Spinal cord (tissue), 10 donors: ENCODE measurements around the gene AGR3. TPM values are rescaled to one million over a fixed set of nuclear protein-coding genes. Genes with fewer than 3 reads are reported as not detected.
A peak's percentile ranks its signal among the peaks of the same experiment; 100 is the strongest.
"Not testable (repeated sequence)": the region's sequence is repeated elsewhere in the genome, so short reads cannot be mapped to it uniquely, and the experiment has no call there.

Source experiments
- DNase-seq, 6 donors: peaks; one replicate each; pipeline versions ENCODE4 v3.0.0 to v3.0.0-alpha.2; 2013 to 2015; ENCODE audit warnings: low spot score in 6 of 6, low read depth in 4 of 6
- H3K27ac ChIP-seq: one replicate; pipeline ENCODE4 v1.5.1; 2013; ENCODE audit warnings: low read depth, low read length, control low read depth
- H3K27me3 ChIP-seq: one replicate; pipeline ENCODE4 v1.6.1; 2013; ENCODE audit warnings: low read length; ENCODE audit not compliant: control insufficient read depth, insufficient read depth
- H3K36me3 ChIP-seq: one replicate; pipeline ENCODE4 v1.6.1; 2013; ENCODE audit warnings: low read length; ENCODE audit not compliant: control insufficient read depth, insufficient read depth
- H3K4me1 ChIP-seq: one replicate; pipeline ENCODE4 v1.6.1; 2013; ENCODE audit warnings: low read length; ENCODE audit not compliant: control insufficient read depth, insufficient read depth
- H3K4me3 ChIP-seq: one replicate; pipeline ENCODE4 v1.5.1; 2013; ENCODE audit warnings: low read depth, low read length, control low read depth
- H3K9me3 ChIP-seq: one replicate; pipeline ENCODE4 v1.6.1; 2013; ENCODE audit warnings: low read length; ENCODE audit not compliant: control insufficient read depth, insufficient read depth
- WGBS: methylation state at CpG from one replicate; pipeline ENCODE4 v1.1.5; 2013; ENCODE audit warnings: missing lambda C conversion rate; ENCODE audit not compliant: insufficient coverage; 5-methylcytosine and 5-hydroxymethylcytosine counted together
- polyA plus RNA-seq, 2 donors: library from polyadenylated mRNA; unstranded; fragments of 120-200 nt; gene quantifications; one replicate each; pipeline ENCODE4 v1.2.1, GENCODE V29; 2013; ENCODE audit not compliant: insufficient read length in 2 of 2
- total RNA-seq, 2 donors: library from RNA; depleted of rRNA in 1 of 2; stranded (reverse); fragments of 120-200 nt in 1 of 2; fragments of >200 nt in 1 of 2; gene quantifications; one replicate each; pipeline versions ENCODE4 v1.2.3 to v1.2.4, GENCODE V29; 2013 to 2014
- donor health status: healthy.

Gene AGR3
- total and polyA plus RNA-seq, 4 donors: 1.4 to 1.6 (median 1.5) TPM; not detected in 1

DNA sequence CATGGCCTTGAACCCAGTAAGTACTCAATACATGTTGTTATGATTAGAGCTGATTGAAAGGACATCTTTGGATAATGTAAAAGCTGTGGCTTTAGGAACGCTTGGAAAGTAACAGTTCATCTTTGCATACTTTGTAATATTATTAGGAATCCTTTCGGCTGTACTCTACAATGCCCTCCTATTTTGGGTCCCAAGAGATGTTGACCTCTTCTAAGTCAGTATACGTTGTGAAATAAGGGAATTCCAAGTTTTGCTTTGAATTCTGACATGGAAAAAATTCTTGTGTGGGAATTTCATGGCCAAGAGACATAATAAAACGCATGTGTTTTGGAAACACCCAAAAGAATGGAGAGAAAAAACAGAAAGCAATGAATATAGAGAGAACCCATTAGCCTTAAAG lies 7.7 kb downstream of the AGR3 start:
- no peaks in the 10 kb centered on the region for H3K4me1 ChIP-seq
- H3K27me3 ChIP-seq: no peaks in the 10 kb centered on the region
- no peak overlapping the region for H3K27ac ChIP-seq
- no peak overlapping the region for H3K4me3 ChIP-seq
- H3K9me3 ChIP-seq: no peaks in the 10 kb centered on the region
- DNase-seq: no peak
- no CpG with 5 or more reads among the region's 4 CpGs for WGBS
- no peaks in the 10 kb centered on the region for H3K36me3 ChIP-seq

DNA sequence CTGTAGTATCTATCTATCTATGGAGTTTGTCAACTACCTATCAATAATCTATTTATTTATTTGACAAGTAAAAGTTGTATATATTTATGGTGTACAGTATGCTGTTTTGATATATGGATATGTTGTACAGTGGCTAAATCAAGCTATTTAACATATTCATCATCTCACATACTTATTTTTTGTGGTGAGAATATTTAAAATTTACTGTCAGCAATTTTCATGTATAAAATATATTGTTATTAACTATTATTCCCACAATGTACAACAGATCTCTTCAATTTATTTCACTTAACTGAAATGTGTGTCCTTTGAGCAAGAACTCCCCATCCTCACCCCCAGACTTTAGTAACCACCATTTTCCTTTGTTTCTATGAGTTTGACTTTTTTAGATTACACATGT lies 14.5 kb downstream of the AGR3 start:
- DNase-seq: no peak
- Histone ChIP-seq H3K4me3 (no peak overlapping the region), H3K9me3 (no peaks in the 10 kb centered on the region), H3K36me3 (no peaks in the 10 kb centered on the region), H3K27me3 (no peaks in the 10 kb centered on the region), H3K4me1 (no peaks in the 10 kb centered on the region), H3K27ac (no peak overlapping the region)

DNA sequence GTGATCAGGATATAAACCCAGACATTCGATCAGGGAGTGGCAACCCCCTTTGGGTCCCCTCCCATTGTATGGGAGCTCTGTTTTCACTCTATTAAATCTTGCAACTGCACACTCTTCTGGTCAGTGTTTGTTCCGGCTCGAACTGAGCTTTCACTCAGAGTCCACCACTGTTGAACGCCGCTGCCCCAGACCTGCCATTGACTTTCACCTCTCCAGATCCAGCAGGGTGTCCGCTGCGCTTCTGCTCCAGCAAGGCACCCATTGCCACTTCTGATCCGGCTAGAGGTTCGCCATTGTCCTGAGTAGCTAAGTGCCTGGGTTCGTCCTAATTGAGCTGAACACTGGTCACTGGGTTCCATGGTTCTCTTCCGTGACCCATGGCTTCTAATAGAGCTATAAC lies 28.6 kb downstream of the AGR3 start:
- 96% methylated on average over 11 of the region's 11 CpGs for WGBS

GRCh38 chr7:16851829-16852228 lies 30.0 kb downstream of the AGR3 start:
- Histone ChIP-seq H3K27ac (no peak overlapping the region), H3K27me3 (no peaks in the 10 kb centered on the region), H3K36me3 (no peaks in the 10 kb centered on the region), H3K4me3 (no peak overlapping the region), H3K4me1 (peaks cover 2% of the 10 kb centered on the region), H3K9me3 (no peaks in the 10 kb centered on the region)
- DNase-seq: no peak
- WGBS: no CpG with 5 or more reads among the region's 2 CpGs

More for the DNA sequence above, 28.6 kb downstream of the AGR3 start:
- not testable (repeated sequence) for DNase-seq, H3K4me3 ChIP-seq, H3K27me3 ChIP-seq, H3K36me3 ChIP-seq, H3K4me1 ChIP-seq, H3K9me3 ChIP-seq, H3K27ac ChIP-seq

GRCh38 chr7:16850614-16851466 lies 30.9 kb downstream of the AGR3 start:
- no peaks in the 10 kb centered on the region for H3K9me3 ChIP-seq
- H3K4me3 ChIP-seq: no peak overlapping the region
- H3K27ac ChIP-seq: no peak overlapping the region
- H3K36me3 ChIP-seq: no peaks in the 10 kb centered on the region
- WGBS: 60% methylated on average over 35 of the region's 44 CpGs
- DNase-seq: peak in 1 of 6 donors; percentile 12
- no peaks in the 10 kb centered on the region for H3K27me3 ChIP-seq
- H3K4me1 ChIP-seq: peaks cover 2% of the 10 kb centered on the region

GRCh38 chr7:16849296-16850148 lies 32.3 kb downstream of the AGR3 start:
- no peaks in the 10 kb centered on the region for H3K27me3 ChIP-seq
- H3K4me1 ChIP-seq: peaks cover 2% of the 10 kb centered on the region
- H3K36me3 ChIP-seq: no peaks in the 10 kb centered on the region
- no peak for DNase-seq
- no CpG with 5 or more reads among the region's 12 CpGs for WGBS
- no peaks in the 10 kb centered on the region for H3K9me3 ChIP-seq
- no peak overlapping the region for H3K27ac ChIP-seq
- H3K4me3 ChIP-seq: no peak overlapping the region

- peak in 1 of 6 donors; percentile 14 for DNase-seq
These were observed 34.4 kb downstream of the AGR3 start for GRCh38 chr7:16847381-16847860.

DNA sequence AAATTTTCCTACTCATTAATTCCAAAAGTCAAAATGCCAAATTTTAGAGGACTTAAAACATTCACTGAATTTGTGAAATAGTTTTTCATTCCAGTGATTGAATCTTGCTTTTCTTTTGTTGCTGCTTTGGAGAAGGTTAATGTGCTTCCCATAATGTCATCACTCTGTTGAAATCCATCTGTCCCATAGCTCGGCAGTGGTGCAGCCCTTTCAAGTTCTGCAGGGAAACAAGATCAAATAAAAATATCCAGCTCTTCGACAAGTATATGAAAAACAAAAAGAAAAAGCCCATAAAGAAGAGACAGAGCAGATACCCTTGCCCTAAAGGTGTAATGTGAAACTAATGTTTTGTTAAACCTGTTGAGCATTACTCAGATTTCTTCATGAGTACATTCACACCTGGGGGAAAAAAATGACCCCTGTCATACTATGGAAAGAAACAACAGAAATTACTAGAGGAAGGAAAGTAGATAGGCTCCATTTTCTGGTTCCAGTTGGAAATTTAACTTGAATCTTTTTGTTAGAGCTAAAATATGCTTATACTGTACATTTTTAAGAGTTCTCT lies 35.1 kb downstream of the AGR3 start:
- no CpG with 5 or more reads among the region's 2 CpGs for WGBS
- Histone ChIP-seq H3K4me1 (peaks cover 2% of the 10 kb centered on the region), H3K9me3 (no peaks in the 10 kb centered on the region), H3K27ac (no peak overlapping the region), H3K36me3 (no peaks in the 10 kb centered on the region), H3K4me3 (no peak overlapping the region), H3K27me3 (no peaks in the 10 kb centered on the region)
- peak in 1 of 6 donors; percentile 9 for DNase-seq

More at GRCh38 chr7:16847381-16847860, 34.4 kb downstream of the AGR3 start:
- Histone ChIP-seq H3K9me3 (no peaks in the 10 kb centered on the region), H3K36me3 (no peaks in the 10 kb centered on the region), H3K4me1 (peaks cover 2% of the 10 kb centered on the region), H3K4me3 (no peak overlapping the region), H3K27ac (no peak overlapping the region), H3K27me3 (no peaks in the 10 kb centered on the region)
- 70% methylated on average over 3 of the region's 6 CpGs for WGBS

- H3K4me1 ChIP-seq: no peaks in the 10 kb centered on the region
- DNase-seq: no peak
- H3K27me3 ChIP-seq: no peaks in the 10 kb centered on the region
- H3K4me3 ChIP-seq: no peak overlapping the region
- no peak overlapping the region for H3K27ac ChIP-seq
- no peaks in the 10 kb centered on the region for H3K9me3 ChIP-seq
- no peaks in the 10 kb centered on the region for H3K36me3 ChIP-seq
These were observed 36.0 kb downstream of the AGR3 start for GRCh38 chr7:16845746-16846145.
